NCI-H1930 (cell line): ENCODE data around the gene ZXDC.

Source experiments
- DNase-seq, 2 experiments: peaks; one replicate each; lab custom pipeline; 2025; lab: John Stamatoyannopoulos, UW

The ZXDC gene

GRCh38 chr3:126475413-126476114 is at the start of gene ZXDC:
TSS of gene ZXDC (minus strand) at chr3:126475891. CDS start at chr3:126475865, 26 bp downstream.
- DNase-seq, result peak; percentile 77 to 94

GRCh38 chr3:126525091-126525852 is 49.6 kb upstream of the ZXDC start:
- no peak for DNase-seq

- DNase-seq, result peak in 1 of 2 experiments; percentile 6
Observed at GRCh38 chr3:126524429-126524988, 48.8 kb upstream of the ZXDC start.

- DNase-seq, result peak; percentile 14 to 66
Observed at GRCh38 chr3:126523745-126524428, 48.2 kb upstream of the ZXDC start, which contains the start of gene CHST13. TSS of gene CHST13 (plus strand) at chr3:126524155. CDS start at chr3:126524333, 178 bp downstream.

- peak; percentile 17 to 51 for DNase-seq
Observed at GRCh38 chr3:126522363-126522788, 46.7 kb upstream of the ZXDC start.

- no peak for DNase-seq
Observed at GRCh38 chr3:126521122-126521891, 45.6 kb upstream of the ZXDC start.

GRCh38 chr3:126519506-126520455 is 44.1 kb upstream of the ZXDC start:
- no peak for DNase-seq

- no peak for DNase-seq
Observed at GRCh38 chr3:126518779-126519177, 43.1 kb upstream of the ZXDC start.

GRCh38 chr3:126517986-126518778 is 42.5 kb upstream of the ZXDC start:
- DNase-seq, result no peak

GRCh38 chr3:126517291-126517951 is 41.7 kb upstream of the ZXDC start, which contains the start of gene UROC1:
TSS of gene UROC1 (minus strand) at chr3:126517773. CDS start at chr3:126517719, 54 bp downstream.
- no peak for DNase-seq

GRCh38 chr3:126516936-126517290 is 41.2 kb upstream of the ZXDC start:
- DNase-seq, result no peak

- DNase-seq, result no peak
Observed at GRCh38 chr3:126516152-126516935, 40.7 kb upstream of the ZXDC start.

- no peak for DNase-seq
Observed at GRCh38 chr3:126515066-126515706, 39.5 kb upstream of the ZXDC start.

GRCh38 chr3:126514161-126514560 is 38.5 kb upstream of the ZXDC start:
- no peak for DNase-seq

GRCh38 chr3:126512916-126513650 is 37.4 kb upstream of the ZXDC start:
- DNase-seq, result no peak

- DNase-seq, result no peak
Observed at GRCh38 chr3:126512026-126512425, 36.3 kb upstream of the ZXDC start.

- DNase-seq, result no peak
Observed at GRCh38 chr3:126511291-126511690, 35.6 kb upstream of the ZXDC start.
